GM12892 (cell line): ENCODE measurements around the gene EIF4G2.

Source experiments
- POLR2A ChIP-seq: IDR thresholded peaks from 2 replicates; pipeline ENCODE4 v1.6.1; 2011; ENCODE audit warnings: low read depth, low read length, control low read depth
- POLR2AphosphoS5 ChIP-seq: IDR thresholded peaks from 2 replicates; pipeline ENCODE4 v1.6.1; 2011; ENCODE audit warnings: low read depth, low read length, control low read depth
- TAF1 ChIP-seq: IDR thresholded peaks from 2 replicates; pipeline ENCODE4 v1.6.1; 2011; ENCODE audit warnings: low read depth, mild to moderate bottlenecking, control low read depth, low read length, borderline replicate concordance

GRCh38 chr11:10838881-10839280 is 30.2 kb upstream of the EIF4G2 start:
- TF ChIP-seq POLR2A: no peak
- TF ChIP-seq POLR2AphosphoS5: no peak
- TF ChIP-seq TAF1: no peak
